ENCODE results near the gene WFS1. TPM values are rescaled to one million over a fixed set of nuclear protein-coding genes. Genes with fewer than 3 reads are reported as not detected.

Gene WFS1
- total RNA-seq, 1 experiment from 2014 or later: 7.1 TPM

DNA sequence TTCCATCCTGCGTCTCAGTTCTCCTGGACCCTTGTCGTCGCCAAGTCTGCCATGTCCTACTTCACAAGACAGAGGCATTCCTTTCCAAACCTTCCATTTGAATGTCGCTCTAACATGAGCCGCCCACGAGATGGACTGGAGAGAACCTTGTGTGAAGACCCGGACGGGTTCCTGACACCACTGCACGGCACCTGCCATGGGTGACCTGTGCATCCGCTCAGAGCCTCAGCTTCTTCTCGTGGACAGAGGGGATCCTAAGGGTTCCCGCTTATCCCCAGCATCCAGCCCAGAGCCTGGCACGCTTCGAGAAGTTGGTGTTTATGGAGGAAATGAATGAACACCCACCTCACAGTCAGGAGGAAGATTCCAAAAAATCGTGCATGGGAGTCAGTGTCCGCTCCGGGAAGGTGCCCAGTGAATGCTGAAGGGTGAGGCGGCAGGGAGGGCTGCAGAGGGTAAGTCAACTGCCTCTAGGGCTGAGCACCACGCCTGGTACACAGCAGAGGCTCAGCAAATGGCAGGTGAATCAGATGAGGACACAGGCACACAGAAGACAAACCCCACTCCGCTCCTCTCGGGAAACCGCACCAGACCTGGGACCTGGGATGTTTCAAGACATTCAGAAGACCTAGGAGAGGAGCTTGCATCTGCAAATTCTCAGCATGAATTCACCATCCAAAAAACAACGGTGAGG, 52.6 kb downstream of the WFS1 start:
- Histone ChIP-seq H3K36me3 (no peaks in the 10 kb centered on the region), H3K9me3 (no peaks in the 10 kb centered on the region), H3K27me3 (no peaks in the 10 kb centered on the region), H3K4me3 (no peak overlapping the region)
- DNase-seq: no peak

DNA sequence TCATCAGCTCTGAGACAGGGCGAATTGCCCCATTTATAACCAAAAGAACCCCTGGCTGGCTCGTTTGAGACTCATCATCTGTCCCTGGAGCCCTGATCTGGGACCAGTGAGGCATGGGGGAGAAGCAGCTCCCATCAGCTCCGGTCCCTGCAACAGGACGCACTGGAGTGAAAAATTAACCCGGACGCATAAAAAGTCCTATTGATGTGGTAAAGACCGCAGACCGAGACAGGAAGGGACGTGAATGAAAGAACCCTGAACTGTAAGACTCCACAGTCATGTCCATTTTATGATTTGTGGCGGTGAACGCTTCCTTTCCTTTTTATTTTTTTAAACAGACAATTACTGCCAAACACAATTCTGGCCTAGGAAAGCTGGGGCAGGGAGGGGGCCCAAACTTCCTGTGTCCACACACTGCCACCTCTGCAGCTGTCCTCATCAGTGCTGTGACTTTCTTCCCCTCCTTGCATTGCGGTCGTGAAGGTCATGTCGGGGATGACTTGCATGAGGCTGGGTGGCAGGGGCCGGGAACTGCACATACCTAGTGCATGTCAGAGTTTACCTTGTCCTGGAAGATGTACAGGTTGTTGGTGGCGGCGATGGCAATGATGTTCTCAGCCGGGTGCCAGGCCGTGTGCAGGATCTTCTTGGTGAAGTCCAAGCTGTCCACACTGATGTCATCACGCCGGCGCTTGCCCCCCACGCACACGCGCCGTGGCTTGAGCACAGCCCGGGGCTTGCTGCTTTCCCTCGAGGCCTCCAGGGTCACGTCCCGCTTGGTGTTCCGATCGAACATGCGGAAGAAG, 53.3 kb downstream of the WFS1 start:
- H3K36me3 ChIP-seq: no peaks in the 10 kb centered on the region
- no peak overlapping the region for H3K4me3 ChIP-seq
- no peaks in the 10 kb centered on the region for H3K9me3 ChIP-seq
- no peak for DNase-seq
- H3K27me3 ChIP-seq: no peaks in the 10 kb centered on the region

DNA sequence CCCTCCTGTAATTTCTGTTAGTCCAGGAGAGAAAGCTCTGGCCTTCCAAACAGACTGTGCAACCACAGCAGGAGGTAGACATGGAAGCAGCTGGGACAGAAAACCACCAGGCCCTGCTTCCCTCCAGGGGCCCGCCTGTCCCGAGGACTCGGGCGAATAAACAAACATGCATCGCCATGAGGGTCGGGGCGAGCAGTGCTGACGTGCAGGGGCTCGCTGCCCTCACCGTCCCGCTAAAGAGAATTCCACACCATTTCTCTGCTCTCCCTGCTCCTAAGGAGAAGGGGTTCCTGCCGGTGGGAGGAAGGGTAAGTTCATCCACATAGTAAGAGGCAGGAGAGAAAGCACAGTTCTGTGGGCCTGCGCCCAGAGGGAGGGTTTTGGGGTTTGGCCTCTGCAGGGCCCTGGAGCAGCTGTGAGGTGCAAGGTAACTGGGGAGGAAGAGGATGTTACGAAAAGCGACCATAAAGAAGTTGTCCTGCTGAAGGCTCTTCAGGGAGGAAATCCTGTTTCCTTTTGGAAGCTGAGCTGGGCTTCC, 54.9 kb downstream of the WFS1 start:
- H3K27me3 ChIP-seq: no peaks in the 10 kb centered on the region
- no peaks in the 10 kb centered on the region for H3K36me3 ChIP-seq
- no peaks in the 10 kb centered on the region for H3K9me3 ChIP-seq
- H3K4me3 ChIP-seq: no peak overlapping the region
- DNase-seq: no peak

DNA sequence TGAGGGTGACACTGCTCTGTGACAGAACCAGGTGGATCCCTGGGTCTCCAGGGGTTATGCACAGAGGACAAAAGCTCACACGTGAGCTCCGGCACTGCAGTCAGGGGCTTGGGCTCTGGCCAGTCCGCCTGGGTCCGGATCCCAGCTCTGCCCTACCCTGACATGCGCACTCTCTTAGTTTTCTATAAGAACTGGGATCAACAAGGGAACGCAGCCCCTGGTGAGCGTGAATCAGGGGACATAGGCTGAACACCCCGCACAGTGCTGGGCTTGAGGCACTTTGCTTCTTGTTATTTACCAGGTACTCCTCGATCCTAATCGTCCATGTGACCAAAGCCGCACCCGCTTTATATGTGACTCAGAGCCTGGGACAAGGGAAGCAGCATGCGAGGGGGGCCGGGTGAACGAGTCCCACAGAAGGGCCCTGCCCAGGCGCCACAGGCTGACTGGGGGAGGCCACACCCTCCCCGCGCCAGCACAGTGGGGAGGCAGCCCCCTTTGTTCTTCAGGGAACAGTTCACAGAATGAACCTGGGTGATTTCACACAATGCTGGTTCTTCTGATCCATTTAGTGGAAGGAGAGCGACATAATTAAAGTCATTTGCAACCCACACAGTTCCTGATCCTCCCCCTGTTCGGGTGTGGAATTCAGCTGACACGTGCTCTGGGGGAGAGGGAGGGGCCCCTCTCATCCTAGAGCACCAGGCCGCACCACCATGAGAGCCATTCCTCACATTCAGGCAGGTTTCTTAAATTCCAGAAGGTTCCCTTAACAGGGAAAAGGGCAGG, 55.5 kb downstream of the WFS1 start:
- Histone ChIP-seq H3K9me3 (no peaks in the 10 kb centered on the region), H3K4me3 (no peak overlapping the region)
- peak; percentile 24 for DNase-seq

DNA sequence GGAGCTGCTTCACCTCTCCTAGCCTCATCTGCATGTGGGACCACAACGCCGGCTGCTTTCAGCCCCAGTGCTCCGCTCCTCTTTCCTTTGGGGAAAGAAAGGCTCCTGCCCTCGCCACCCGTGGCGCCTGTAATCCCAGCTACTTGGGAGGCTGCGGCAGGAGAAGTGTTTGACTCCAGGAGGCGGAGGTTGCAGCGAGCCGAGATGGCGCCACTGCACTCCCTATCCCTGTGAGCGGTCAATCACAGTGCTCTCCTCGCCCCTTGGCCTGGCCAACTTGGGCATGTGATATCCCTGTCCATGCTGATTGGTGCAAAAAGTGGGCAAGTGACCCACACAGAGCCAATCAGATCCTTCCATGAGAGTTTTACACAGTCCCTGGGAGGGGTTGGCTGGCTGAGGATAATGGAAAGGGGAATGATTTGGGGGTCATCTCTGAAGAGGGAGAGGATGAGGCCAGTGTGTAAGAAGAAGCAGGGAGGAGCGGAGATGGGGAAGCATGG, 56.2 kb downstream of the WFS1 start:
- Histone ChIP-seq H3K36me3 (no peaks in the 10 kb centered on the region), H3K27me3 (no peaks in the 10 kb centered on the region), H3K4me3 (no peak overlapping the region), H3K9me3 (no peaks in the 10 kb centered on the region)
- DNase-seq: no peak

More for the DNA sequence above, 55.5 kb downstream of the WFS1 start:
- Histone ChIP-seq H3K36me3 (no peaks in the 10 kb centered on the region), H3K27me3 (no peaks in the 10 kb centered on the region)

DNA sequence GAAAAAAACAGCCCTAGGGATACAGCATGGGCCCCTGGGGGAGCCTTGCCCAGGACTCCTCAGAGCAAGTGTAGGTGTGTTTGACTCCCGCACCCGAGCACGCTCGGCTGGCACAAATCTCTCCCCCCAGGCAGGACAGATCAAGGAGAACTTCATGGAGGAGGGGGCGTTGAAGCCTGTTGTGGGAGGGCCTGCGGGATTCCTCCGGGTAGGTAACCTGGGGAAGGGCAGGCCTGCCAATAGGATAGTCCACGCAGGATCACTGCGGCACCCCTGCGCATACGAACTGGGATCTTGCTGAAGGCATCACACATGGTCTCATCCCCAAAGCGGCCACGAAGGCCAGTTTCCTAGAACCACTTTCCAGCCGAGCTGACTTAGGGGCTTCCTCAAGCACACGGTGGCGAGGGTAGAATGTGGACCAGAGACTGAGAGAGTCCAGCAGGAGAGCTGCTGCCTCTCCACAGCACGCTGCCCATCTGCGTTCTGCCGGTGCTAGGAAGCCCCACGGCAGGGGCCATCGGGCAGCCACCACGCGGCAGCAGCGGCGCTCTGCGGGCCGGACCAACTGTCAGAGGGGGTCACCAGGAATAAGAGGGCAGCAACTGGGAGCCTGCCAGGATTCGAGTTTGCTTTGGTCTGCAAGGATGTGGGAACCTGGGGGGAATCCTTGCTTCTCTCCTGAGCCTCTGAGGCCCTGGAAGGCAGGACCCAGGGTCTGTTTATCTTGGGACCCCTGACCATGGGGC, 56.8 kb downstream of the WFS1 start:
- no peaks in the 10 kb centered on the region for H3K9me3 ChIP-seq
- no peak for DNase-seq
- no peak overlapping the region for H3K4me3 ChIP-seq
- no peaks in the 10 kb centered on the region for H3K36me3 ChIP-seq
- no peaks in the 10 kb centered on the region for H3K27me3 ChIP-seq

DNA sequence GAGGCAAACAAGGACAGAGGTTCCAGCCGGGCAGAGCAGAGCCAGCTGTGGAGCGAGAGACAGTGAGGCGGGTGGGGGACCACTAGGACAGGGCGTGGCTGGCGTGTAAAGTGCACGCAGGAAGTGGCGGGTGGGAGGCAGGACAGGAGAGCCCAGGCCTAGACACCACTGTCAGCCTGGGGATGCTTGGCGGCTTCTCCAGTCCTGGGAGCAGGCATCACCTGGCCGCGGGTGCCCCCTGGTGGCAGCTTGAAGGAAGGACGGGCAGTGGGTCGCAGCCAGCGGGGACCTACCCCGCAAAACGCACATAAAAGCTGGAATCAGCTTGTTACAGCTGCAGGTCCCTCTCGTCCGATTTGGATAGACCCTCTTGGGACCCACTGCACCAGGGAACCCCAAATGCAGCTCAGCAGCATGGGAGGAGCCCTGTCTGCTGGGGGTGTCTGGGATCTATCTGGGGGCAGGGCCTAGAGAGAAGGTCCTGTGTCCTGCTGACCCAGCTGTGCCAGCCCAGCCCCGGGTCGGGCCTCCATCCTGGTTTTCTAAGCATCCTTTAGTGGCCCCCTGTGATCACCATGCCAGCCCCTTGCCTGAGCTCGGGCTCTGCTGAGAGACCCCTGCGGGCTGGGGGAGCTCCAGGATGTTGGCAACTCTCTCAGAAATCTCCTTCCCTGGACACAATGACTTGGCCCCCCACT, 57.7 kb downstream of the WFS1 start:
- H3K4me3 ChIP-seq: no peak overlapping the region
- DNase-seq: peak; percentile 50
- no peaks in the 10 kb centered on the region for H3K27me3 ChIP-seq
- no peaks in the 10 kb centered on the region for H3K36me3 ChIP-seq
- no peaks in the 10 kb centered on the region for H3K9me3 ChIP-seq

DNA sequence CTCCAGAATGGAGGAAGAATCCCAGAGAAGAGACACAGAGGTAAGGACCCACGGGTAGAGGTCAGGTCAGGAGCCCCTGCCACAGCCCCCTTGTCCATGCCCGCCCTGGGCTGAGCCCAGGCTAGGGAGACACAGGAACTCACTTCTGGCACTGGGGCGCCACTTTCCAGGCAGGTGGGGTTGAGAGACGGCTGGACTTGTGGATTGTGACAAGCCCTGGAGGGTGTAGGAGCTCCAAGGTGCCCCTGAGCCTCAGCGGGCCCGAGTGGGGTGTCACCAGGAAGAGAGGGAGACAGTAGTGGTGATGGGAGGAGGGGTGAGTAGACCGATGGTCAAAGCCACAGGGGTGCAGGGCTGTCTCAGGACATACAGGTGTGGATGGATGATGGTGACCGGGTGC, 58.9 kb downstream of the WFS1 start:
- H3K27me3 ChIP-seq: no peaks in the 10 kb centered on the region
- H3K36me3 ChIP-seq: no peaks in the 10 kb centered on the region
- no peak for DNase-seq
- no peak overlapping the region for H3K4me3 ChIP-seq
- H3K9me3 ChIP-seq: no peaks in the 10 kb centered on the region

DNA sequence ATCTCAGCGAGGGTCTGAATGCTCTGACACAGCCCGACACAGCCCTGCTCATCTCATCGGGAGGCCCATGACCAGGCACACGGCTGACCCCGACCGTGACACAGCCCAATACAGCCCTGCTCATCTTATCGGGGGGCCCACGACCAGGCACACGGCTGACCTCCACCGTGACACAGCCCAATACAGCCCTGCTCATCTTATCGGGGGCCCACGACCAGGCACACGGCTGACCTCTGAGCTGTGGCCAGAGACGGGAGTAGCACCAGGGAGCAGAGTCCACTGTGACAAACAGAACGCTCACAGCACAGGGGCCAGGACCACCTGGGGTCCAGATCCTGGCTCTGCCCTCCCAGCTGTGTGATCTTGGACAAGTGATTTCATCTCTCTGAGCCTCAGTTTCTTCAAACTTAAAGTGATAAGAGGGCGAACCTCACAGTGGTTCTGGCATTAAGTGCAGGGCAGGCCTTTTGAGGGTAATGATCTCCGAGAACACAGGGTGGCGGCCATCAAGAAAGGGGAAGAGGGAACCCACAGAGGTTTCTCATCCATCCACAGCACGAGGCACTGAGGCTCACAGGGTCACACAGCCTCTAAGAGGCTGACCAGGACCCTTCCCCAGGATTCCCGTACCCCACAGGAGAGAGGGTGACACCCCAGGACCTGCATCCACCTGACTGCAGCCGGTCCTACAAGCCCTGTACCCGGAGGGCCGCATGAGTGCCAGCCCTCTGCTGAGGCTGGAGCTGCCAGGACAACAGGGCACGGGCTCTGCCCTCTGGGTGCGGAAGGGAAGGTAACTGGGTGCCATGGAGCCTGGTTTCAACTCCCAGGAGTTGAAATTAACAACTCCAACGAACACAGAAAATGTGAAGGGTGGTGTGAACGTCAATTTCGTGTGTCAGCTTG, 60.1 kb downstream of the WFS1 start:
- Histone ChIP-seq H3K9me3 (no peaks in the 10 kb centered on the region), H3K4me3 (no peak overlapping the region), H3K27me3 (no peaks in the 10 kb centered on the region), H3K36me3 (no peaks in the 10 kb centered on the region)
- no peak for DNase-seq

DNA sequence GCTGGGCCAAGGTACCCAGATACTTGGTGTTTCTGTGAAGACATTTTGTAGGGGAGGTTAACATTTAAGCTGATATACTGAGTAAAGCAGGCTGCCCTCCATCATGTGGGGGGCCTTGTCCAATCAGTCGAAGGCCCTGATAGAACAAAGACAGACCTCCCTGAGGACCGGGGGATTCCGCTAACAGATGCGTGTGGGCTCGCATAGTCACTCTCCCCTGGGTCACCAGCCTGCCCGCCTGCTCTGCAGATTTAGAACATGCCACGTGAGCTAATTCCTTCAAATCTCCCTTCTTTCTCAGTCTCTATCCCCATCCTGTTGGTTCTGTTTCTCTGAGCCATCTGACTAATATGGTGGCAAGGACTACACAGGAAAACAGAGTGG, 60.7 kb downstream of the WFS1 start:
- Histone ChIP-seq H3K27me3 (no peaks in the 10 kb centered on the region), H3K9me3 (no peaks in the 10 kb centered on the region), H3K36me3 (no peaks in the 10 kb centered on the region), H3K4me3 (no peak overlapping the region)
- no peak for DNase-seq

DNA sequence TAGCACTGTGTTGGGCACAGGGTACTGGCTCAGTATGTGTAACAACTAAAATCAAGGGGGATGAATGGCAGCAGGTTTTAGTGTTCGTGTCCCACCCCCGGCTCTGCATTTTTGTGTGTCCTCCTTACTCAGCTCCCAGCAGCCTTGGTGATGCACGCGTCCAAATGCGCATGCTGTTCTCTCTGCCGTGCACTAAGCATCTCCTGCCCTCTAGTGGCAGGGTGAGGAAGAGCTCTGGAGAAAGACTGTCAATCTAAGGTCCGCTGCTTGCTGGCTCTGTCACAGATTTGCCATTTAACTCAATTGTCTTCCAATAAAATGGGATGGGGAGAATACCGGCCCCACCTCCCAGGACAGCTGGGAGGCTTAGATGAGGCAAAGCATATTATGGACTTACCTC, 61.4 kb downstream of the WFS1 start:
- H3K27me3 ChIP-seq: no peaks in the 10 kb centered on the region
- H3K36me3 ChIP-seq: no peaks in the 10 kb centered on the region
- no peak overlapping the region for H3K4me3 ChIP-seq
- no peaks in the 10 kb centered on the region for H3K9me3 ChIP-seq
- DNase-seq: no peak

DNA sequence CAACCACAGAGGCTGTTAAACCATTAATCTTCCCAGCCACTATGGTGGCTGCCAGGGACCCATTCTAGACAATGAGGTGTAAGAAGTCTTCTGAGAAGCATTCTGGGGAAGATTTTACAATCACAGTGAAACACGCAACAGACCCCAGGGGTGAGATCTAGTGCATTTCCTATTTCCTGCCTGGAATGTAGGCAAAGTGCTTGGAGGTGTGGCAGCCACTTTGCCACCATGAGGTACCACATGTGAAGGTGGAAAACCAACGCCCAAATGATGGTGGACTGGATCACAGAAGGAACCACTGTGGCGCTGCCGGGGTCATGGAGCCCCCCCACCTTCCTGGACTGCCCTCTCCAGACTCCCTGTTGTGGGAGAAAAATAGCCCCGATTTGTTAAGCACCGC, 61.8 kb downstream of the WFS1 start:
- no peak overlapping the region for H3K4me3 ChIP-seq
- H3K36me3 ChIP-seq: no peaks in the 10 kb centered on the region
- no peaks in the 10 kb centered on the region for H3K27me3 ChIP-seq
- no peak for DNase-seq
- H3K9me3 ChIP-seq: no peaks in the 10 kb centered on the region

DNA sequence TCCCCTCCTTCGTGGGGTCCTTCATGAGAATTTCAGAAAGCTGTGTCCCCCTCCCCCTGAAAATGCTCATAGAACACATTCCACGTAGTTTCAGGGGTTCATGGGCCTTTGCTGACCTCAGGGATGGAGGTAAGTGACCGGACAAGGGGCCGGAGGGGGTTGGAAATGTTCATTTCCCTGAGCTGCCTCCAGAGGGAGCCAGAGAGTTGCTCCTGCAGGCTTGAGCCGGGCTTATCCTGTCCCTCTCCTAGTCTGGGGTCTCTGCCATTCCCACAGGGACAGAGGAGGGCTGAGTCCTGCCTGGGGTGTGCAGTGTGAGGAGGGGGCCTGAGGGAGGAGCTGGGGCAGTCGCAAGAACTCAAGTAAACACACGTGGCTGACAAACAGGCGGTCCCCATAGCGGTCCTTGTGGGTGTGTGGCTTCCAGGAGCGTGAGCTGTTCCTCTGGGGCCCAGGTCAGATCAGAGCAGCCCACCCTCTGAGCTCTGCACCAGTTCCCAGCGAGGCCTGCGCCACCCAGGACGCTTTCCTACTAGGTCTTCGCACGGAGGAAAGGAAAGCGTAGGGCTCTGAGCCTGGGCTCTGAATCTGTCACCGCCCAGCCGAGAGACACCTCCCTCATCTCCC, 62.5 kb downstream of the WFS1 start:
- Histone ChIP-seq H3K27me3 (no peaks in the 10 kb centered on the region), H3K36me3 (no peaks in the 10 kb centered on the region), H3K9me3 (no peaks in the 10 kb centered on the region), H3K4me3 (no peak overlapping the region)
- no peak for DNase-seq

DNA sequence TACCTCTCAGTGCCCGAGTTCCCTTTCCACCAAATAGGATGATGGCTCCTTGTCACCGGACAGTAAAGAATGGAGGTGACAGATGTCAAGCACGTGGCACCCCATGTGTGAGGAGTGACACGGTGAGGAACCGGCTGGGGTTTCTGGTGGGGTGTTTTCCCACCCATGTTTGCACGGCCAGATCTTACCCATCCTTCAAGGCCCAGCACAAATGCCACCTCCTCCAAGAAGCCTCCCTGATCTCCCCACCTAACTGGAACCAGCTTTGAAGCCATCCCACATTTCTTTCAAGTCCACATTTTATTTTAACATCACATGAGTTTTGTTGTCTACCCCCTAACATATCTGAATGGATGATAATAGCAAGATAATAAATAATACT, 63.0 kb downstream of the WFS1 start:
- DNase-seq: no peak
- Histone ChIP-seq H3K4me3 (no peak overlapping the region), H3K27me3 (no peaks in the 10 kb centered on the region), H3K9me3 (no peaks in the 10 kb centered on the region), H3K36me3 (no peaks in the 10 kb centered on the region)
